ENCODE data around the gene CTDSP2. TPM values are rescaled to one million over a fixed set of nuclear protein-coding genes. Genes with fewer than 3 reads are reported as not detected.
A peak's percentile ranks its signal among the peaks of the same experiment; 100 is the strongest.

CTDSP2 gene
- total RNA-seq, 2 donors from 2014 or later, result 131 to 200 TPM

GRCh38 chr12:57869927-57870318 is 23.4 kb upstream of the CTDSP2 start:
- Histone ChIP-seq H3K4me1 (no peaks in the 10 kb centered on the region), H3K9ac (ENCODE audit: low read depth in 2 of 2, low read length in 2 of 2) (no peak overlapping the region), H3K9me3 (no peaks in the 10 kb centered on the region), H3K36me3 (no peaks in the 10 kb centered on the region), H3K27ac (peak overlapping the region; percentile 53), H3K27me3 (no peaks in the 10 kb centered on the region), H3K4me3 (no peak overlapping the region)
- DNase-seq, result no peak
- no peak for TF ChIP-seq CTCF (IDR thresholded peaks at IDR 0.05)
- intact Hi-C loops (cut with DNase I), result no loop called here

GRCh38 chr12:57869298-57869926 is 22.9 kb upstream of the CTDSP2 start:
- no peaks in the 10 kb centered on the region for H3K4me1 ChIP-seq
- H3K4me3 ChIP-seq, result no peak overlapping the region
- H3K9ac ChIP-seq (ENCODE audit: low read depth in 2 of 2, low read length in 2 of 2), result no peak overlapping the region
- H3K36me3 ChIP-seq, result no peaks in the 10 kb centered on the region
- no peak for TF ChIP-seq CTCF (IDR thresholded peaks at IDR 0.05)
- no peaks in the 10 kb centered on the region for H3K27me3 ChIP-seq
- H3K9me3 ChIP-seq, result no peaks in the 10 kb centered on the region
- DNase-seq, result no peak
- peak overlapping the region; percentile 53 for H3K27ac ChIP-seq
- intact Hi-C loops (cut with DNase I), result no loop called here

GRCh38 chr12:57868851-57869268 is 22.3 kb upstream of the CTDSP2 start:
- no peak for TF ChIP-seq CTCF (IDR thresholded peaks at IDR 0.05)
- H3K9ac ChIP-seq (ENCODE audit: low read depth in 2 of 2, low read length in 2 of 2), result no peak overlapping the region
- intact Hi-C loops (cut with DNase I), result no loop called here
- H3K4me1 ChIP-seq, result no peaks in the 10 kb centered on the region
- no peaks in the 10 kb centered on the region for H3K36me3 ChIP-seq
- peak overlapping the region; percentile 53 for H3K27ac ChIP-seq
- no peaks in the 10 kb centered on the region for H3K27me3 ChIP-seq
- no peak overlapping the region for H3K4me3 ChIP-seq
- no peaks in the 10 kb centered on the region for H3K9me3 ChIP-seq
- no peak for DNase-seq

- H3K27ac ChIP-seq, result peak overlapping the region; percentile 53
- intact Hi-C loops (cut with DNase I), result no loop called here
- TF ChIP-seq CTCF (IDR thresholded peaks at IDR 0.05), result no peak
These were observed 21.7 kb upstream of the CTDSP2 start for GRCh38 chr12:57868221-57868620.

GRCh38 chr12:57866308-57867019 is 19.9 kb upstream of the CTDSP2 start:
- TF ChIP-seq CTCF (IDR thresholded peaks at IDR 0.05), result no peak
- no peaks in the 10 kb centered on the region for H3K36me3 ChIP-seq
- no peaks in the 10 kb centered on the region for H3K27me3 ChIP-seq
- intact Hi-C loops (cut with DNase I), result no loop called here
- DNase-seq, result no peak
- no peaks in the 10 kb centered on the region for H3K9me3 ChIP-seq
- peak overlapping the region; percentile 81 for H3K27ac ChIP-seq
- no peaks in the 10 kb centered on the region for H3K4me1 ChIP-seq
- no peak overlapping the region for H3K4me3 ChIP-seq
- H3K9ac ChIP-seq (ENCODE audit: low read depth in 2 of 2, low read length in 2 of 2), result no peak overlapping the region

More at GRCh38 chr12:57868221-57868620, 21.7 kb upstream of the CTDSP2 start:
- Histone ChIP-seq H3K4me1 (no peaks in the 10 kb centered on the region), H3K36me3 (no peaks in the 10 kb centered on the region), H3K9ac (ENCODE audit: low read depth in 2 of 2, low read length in 2 of 2) (no peak overlapping the region), H3K4me3 (no peak overlapping the region), H3K27me3 (no peaks in the 10 kb centered on the region), H3K9me3 (no peaks in the 10 kb centered on the region)
- DNase-seq, result no peak

Data from colonic mucosa (tissue), 4 donors.